Activated CD8-positive, alpha-beta memory T cell treated with anti-CD3 and anti-CD28 coated beads, Interleukin-2, amount 10 ng/mL, durations not matched to agents 7 days and 5 days (primary cell): ENCODE results near the gene MLST8. TPM values are rescaled to one million over a fixed set of nuclear protein-coding genes. Genes with fewer than 3 reads are reported as not detected.

Experiments
- ATAC-seq: fragments of 150-1000 bp; cut with Tn5 transposase; one replicate; pipeline ENCODE4 v1.10.0; 2021; ENCODE audit warnings: moderate library complexity
- CTCF ChIA-PET: fragments of 350-600 bp; sonication (Branson Sonifier 250); formaldehyde crosslinking; loops from one replicate; lab custom pipeline; 2021; ENCODE audit warnings: antibody characterized with exemption; lab: Charles Lee
- DNase-seq: peaks from one replicate; pipeline ENCODE4 v3.0.0-alpha.2; 2020
- H3K27ac Mint-ChIP-seq: one replicate; pipeline ENCODE4 v1.8.0; 2021; ENCODE audit warnings: mild to moderate bottlenecking, mixed read lengths
- H3K27me3 Mint-ChIP-seq: one replicate; pipeline ENCODE4 v1.8.0; 2021; ENCODE audit warnings: mixed read lengths
- H3K36me3 Mint-ChIP-seq: one replicate; pipeline ENCODE4 v1.8.0; 2021; ENCODE audit warnings: mild to moderate bottlenecking, mixed read lengths
- H3K4me1 Mint-ChIP-seq: one replicate; pipeline ENCODE4 v1.8.0; 2021; ENCODE audit warnings: mixed read lengths
- H3K4me3 Mint-ChIP-seq: one replicate; pipeline ENCODE4 v1.8.0; 2021; ENCODE audit warnings: mild to moderate bottlenecking, moderate library complexity, mixed read lengths
- H3K9me3 Mint-ChIP-seq: one replicate; pipeline ENCODE4 v1.8.0; 2022; ENCODE audit warnings: low read depth, mixed read lengths
- total RNA-seq, 2 experiments: library from RNA; stranded (reverse); gene quantifications; one replicate each; pipeline ENCODE4 v1.2.3, GENCODE V29; 2021

MLST8 gene
- total RNA-seq, 2 experiments from 2014 or later: 38.9 to 45.7 TPM

DNA sequence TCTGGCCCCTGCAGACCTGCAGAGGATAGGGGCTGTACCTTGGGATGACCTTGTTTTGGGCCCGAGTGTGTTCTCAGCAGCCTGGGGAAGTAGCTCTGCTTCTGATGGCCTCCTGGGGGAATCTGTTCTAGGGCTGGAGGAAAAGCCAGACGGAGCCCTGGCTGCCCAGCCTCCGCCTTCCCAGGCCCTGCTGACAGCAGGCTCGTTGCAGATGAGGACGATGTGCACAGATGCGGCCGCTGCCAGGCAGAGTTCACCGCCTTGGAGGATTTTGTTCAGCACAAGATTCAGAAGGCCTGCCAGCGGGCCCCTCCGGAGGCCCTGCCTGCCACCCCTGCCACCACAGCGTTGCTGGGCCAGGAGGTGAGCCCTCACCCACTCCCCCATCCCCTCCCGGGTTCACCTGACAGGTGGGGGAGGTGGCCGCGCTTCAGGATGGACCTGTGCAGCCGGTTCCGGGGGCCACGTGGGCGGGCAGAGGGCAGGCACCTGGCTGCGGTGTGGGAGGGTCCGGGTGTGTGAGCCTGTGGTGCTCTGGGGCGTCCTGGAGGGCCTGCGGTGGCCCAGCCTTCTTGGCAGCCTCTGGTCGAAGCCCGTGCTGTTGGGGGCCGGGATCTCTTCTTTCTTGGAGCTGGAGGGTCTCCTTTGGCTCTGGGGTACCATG, 23.0 kb downstream of the MLST8 start:
- no peak for ATAC-seq
- no peak for DNase-seq
- Mint-ChIP-seq H3K36me3 (no peaks in the 10 kb centered on the region), H3K27me3 (no peaks in the 10 kb centered on the region), H3K9me3 (no peaks in the 10 kb centered on the region), H3K4me1 (peaks cover 19% of the 10 kb centered on the region), H3K27ac (no peak overlapping the region), H3K4me3 (no peak overlapping the region)
- CTCF ChIA-PET: no interaction called here

DNA sequence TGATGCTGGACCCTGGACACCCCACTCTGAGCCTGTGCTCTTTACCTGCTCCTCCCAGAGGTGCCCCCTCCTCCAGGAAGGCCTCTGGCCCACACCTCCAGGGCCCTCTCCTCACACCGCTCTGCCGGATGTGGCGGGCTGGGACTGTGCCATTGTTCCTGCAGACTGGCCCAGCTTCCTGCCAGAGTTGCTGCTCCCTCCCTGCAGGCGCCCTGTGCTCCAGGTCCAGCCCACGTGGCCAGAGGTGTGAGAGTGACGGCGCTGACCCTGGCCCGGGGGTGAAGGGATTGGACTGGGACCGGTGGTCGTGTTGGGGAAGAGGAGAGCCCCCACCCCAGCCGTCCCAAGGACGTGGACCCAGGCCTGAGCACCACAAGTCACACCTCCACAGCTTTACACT, 23.8 kb downstream of the MLST8 start:
- Mint-ChIP-seq H3K27ac (no peak overlapping the region), H3K36me3 (no peaks in the 10 kb centered on the region), H3K9me3 (no peaks in the 10 kb centered on the region), H3K4me1 (peaks cover 19% of the 10 kb centered on the region), H3K27me3 (no peaks in the 10 kb centered on the region), H3K4me3 (no peak overlapping the region)
- no peak for DNase-seq
- CTCF ChIA-PET: no interaction called here
- no peak for ATAC-seq

DNA sequence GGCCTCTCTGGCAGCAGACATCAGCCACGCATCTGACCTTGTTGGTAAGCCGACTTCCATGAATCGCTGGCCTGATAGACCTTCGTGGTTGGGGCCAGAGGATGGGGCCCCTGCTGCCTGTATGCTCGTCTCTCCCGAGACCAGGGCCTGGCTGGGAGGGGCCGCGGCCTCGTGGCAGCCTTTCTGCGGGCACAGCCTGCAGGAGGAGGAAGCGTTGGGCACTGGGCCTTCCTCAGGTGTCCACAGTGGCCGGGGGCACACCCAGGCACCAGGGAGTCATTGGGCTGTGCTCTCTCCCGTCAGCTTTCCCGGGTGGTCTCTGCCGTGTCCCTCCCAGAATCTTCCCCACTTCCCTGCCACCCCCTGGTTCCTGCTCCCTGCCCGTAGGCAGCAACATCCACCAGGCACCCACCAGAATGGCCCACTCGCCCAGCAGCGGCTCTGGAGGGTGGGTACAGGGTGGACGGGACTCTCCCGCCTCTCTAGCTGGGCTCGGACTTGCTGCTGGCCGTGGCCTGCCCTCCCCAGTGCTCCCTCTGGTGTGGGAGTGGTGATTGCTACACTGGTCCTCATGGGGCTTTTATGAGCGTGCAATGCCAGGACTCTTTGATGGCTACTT, 24.5 kb downstream of the MLST8 start:
- Mint-ChIP-seq H3K27ac (no peak overlapping the region), H3K4me1 (peaks cover 13% of the 10 kb centered on the region), H3K36me3 (no peaks in the 10 kb centered on the region), H3K4me3 (no peak overlapping the region), H3K9me3 (no peaks in the 10 kb centered on the region), H3K27me3 (no peaks in the 10 kb centered on the region)
- DNase-seq: no peak
- CTCF ChIA-PET: no interaction called here
- no peak for ATAC-seq

DNA sequence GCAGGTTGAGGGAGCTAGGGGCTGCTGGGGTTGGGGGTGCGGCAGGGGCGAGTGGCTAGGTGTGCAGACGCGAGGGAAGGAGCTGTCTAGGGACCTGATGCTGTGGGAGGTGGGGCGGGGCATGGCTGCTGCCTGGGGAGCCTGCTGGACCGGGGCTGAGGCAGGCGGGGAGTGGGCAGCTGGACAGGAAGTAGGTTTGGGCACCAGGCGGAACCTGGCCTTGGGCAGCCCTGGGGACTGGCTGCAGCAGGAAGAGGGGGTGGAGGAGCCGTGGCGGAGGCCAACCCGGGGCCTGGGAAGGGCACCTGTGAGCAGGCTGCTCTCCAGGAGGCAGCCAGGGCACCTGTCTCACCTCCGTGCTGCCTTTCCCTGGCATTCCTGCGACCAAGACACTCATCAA, 25.1 kb downstream of the MLST8 start:
- peaks cover 9% of the 10 kb centered on the region for H3K4me1 Mint-ChIP-seq
- no peaks in the 10 kb centered on the region for H3K27me3 Mint-ChIP-seq
- no peak overlapping the region for H3K4me3 Mint-ChIP-seq
- CTCF ChIA-PET: interaction anchor here (0.7 kb wide), 1 partner anchor 20 kb away, joined by 3 read pairs; the partner anchor contains the start of gene ECI1
- peaks cover 2% of the 10 kb centered on the region for H3K36me3 Mint-ChIP-seq
- DNase-seq: no peak
- no peak for ATAC-seq
- no peak overlapping the region for H3K27ac Mint-ChIP-seq
- H3K9me3 Mint-ChIP-seq: no peaks in the 10 kb centered on the region

DNA sequence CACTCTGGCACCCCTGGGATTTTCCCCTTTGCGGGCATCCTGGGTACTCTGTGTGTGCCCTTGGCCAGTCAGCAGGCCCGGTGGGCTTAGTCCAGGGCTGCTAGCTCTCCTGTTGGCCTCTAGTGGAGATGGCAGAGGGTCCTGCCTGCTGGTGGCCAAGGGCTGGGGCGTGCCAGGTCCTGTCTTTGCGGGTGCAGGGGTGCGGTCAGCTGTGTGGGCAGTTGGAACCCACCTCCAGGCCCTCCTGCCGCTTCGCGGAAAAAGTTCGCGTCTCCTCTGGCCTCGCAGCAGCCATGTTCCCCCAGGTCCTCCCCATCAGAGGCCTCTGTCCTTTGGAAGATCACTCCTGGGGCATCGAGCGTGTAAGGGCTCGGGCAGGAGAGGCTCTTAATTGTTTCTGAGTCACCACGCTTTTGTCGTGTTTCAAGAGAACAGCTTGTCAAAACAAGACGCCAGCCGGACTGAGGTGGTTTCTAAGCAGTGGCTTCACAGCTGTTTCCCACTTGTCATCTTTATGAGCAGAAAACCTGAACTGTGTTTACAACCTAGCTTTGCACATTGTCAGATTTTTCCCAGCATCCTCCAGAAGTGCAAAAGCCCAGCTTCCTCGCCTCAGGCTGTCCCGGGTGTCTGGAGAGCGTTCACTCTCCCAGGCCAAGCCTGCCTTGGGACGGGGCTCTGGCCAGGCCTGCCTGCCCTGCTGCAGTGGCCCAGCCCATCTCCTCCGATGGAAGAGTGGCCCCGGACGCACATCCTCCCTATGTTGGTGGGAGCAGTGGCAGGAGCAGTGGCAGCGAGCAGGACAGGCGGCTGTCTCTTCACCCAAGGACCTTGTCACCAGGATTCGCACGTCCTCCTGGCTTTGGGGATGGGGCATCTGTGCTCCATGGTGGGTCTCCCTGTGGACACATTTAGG, 26.0 kb downstream of the MLST8 start:
- CTCF ChIA-PET: interaction anchor here (0.7 kb wide), 1 partner anchor 20 kb away, joined by 3 read pairs; the partner anchor contains the start of gene ECI1
- peaks cover 3% of the 10 kb centered on the region for H3K36me3 Mint-ChIP-seq

DNA sequence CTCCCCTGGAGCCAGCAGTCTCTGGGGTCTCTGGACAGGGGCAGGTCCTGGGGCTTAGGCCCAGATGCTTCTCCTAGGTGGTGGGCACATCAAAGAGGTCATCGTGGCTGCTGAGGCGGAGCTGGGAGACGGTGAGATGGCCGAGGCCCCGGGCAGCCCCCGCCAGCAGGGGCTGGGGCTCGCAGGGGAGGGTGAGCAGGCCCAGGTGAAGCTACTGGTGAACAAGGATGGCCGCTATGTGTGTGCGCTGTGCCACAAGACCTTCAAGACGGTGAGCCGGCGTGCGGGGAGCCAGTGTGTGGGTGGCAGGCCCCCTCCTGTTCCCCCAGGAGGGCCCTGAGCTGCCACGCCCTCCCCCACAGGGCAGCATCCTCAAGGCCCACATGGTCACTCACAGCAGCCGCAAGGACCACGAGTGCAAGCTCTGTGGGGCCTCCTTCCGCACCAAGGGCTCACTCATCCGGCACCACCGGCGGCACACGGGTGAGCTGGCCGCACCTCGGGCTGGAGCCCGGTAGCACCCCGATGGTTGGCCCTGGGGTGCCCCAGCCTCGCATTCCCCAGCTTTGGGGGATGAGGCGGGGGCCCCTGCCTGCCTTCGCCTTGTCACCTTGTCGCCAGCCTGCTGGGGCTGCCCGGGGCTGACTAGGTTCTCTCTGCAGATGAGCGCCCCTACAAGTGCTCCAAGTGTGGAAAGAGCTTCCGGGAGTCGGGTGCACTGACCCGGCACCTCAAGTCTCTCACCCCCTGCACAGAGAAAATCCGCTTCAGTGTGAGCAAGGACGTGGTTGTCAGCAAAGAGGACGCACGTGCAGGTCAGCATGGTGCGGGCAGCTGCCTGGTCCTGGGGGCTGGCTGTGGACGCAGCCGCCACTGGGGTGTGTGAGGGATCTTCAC, 27.1 kb downstream of the MLST8 start:
- Mint-ChIP-seq H3K27me3 (no peaks in the 10 kb centered on the region), H3K36me3 (peaks cover 3% of the 10 kb centered on the region), H3K4me3 (no peak overlapping the region), H3K27ac (no peak overlapping the region), H3K4me1 (no peaks in the 10 kb centered on the region), H3K9me3 (no peaks in the 10 kb centered on the region)
- DNase-seq (no peak), ATAC-seq (no peak)
- CTCF ChIA-PET: no interaction called here

More for the DNA sequence above, 26.0 kb downstream of the MLST8 start:
- DNase-seq: no peak
- Mint-ChIP-seq H3K27me3 (no peaks in the 10 kb centered on the region), H3K9me3 (no peaks in the 10 kb centered on the region), H3K27ac (no peak overlapping the region), H3K4me1 (peaks cover 4% of the 10 kb centered on the region), H3K4me3 (no peak overlapping the region)
- ATAC-seq: no peak

DNA sequence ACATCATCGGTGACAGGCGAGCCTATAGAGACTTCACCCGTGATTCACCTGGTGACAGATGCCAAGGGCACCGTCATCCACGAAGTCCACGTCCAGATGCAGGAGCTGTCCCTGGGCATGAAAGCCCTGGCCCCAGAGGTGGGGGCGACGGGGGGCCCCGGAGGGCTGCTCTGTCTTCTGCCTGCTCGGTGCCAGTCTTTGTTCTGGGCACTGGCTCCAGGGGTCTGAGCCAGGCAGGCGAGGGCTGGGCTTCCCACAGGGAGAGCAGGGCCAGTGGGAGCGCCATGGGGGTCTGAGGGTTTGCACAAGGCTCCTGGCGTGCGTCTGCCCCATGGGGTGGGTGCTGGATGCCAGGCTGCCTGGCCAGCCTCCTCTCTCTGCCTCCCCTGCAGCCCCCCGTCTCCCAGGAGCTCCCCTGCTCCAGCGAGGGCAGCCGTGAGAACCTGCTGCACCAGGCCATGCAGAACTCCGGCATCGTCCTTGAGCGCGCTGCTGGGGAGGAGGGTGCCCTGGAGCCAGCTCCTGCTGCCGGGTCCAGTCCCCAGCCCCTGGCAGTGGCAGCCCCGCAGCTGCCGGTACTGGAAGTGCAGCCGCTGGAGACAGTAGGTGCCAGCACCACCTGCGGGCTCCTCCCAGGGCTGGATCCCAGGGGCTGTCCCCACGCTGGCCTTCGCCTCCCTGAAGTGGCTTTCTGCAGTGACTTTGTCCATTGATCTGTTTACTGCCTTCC, 28.0 kb downstream of the MLST8 start:
- H3K27ac Mint-ChIP-seq: no peak overlapping the region
- no peaks in the 10 kb centered on the region for H3K9me3 Mint-ChIP-seq
- ATAC-seq (no peak), DNase-seq (no peak)
- H3K4me3 Mint-ChIP-seq: no peak overlapping the region
- H3K36me3 Mint-ChIP-seq: peaks cover 3% of the 10 kb centered on the region
- no peaks in the 10 kb centered on the region for H3K4me1 Mint-ChIP-seq
- no peaks in the 10 kb centered on the region for H3K27me3 Mint-ChIP-seq
- CTCF ChIA-PET: no interaction called here

DNA sequence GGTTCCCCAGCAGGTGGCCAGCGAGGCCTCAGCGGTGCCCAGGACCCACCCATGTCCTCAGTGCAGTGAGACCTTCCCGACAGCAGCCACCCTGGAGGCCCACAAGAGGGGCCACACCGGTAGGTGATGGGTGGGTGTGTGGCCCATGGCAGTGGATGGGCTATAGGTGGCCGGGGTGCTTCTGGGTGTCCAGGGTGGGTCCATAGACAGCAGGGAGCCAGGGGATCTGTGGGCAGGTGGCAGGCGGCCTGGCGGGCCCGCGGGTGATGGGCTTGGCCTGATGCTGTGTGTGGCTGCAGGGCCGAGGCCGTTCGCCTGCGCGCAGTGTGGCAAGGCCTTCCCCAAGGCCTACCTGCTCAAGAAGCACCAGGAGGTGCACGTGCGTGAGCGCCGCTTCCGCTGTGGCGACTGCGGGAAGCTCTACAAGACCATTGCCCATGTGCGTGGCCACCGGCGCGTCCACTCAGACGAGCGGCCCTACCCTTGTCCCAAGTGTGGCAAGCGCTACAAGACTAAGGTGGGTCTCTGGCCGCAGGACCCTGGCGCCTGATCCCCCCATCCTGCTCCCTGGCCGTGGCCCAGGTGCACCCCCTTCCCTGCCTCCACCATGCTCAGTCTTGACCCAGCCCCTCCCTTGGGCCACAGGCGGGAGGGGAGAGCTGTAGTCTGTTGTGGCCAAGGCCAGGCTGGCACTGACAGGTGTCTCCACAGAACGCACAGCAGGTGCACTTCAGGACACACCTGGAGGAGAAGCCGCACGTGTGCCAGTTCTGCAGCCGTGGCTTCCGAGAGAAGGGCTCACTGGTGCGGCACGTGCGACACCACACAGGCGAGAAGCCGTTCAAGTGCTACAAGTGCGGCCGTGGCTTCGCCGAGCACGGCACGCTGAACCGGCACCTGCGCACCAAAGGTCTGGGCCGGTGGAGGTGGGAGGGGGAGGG, 28.9 kb downstream of the MLST8 start:
- Mint-ChIP-seq H3K36me3 (peaks cover 3% of the 10 kb centered on the region), H3K4me1 (no peaks in the 10 kb centered on the region), H3K9me3 (no peaks in the 10 kb centered on the region), H3K27ac (no peak overlapping the region), H3K27me3 (no peaks in the 10 kb centered on the region), H3K4me3 (no peak overlapping the region)
- ATAC-seq: no peak
- no peak for DNase-seq
- CTCF ChIA-PET: no interaction called here

DNA sequence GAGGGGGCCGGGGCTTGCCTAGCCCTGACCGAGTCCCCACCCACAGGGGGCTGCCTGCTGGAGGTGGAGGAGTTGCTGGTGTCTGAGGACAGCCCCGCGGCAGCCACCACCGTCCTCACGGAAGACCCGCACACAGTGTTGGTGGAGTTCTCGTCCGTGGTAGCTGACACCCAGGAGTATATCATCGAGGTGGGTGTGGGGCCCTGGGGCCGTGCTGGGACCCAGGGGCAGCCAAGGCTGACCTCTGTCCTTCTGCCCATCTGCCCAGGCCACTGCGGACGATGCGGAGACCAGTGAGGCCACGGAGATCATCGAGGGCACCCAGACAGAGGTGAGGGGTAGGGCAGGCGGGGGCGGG, 29.5 kb downstream of the MLST8 start:
- Mint-ChIP-seq H3K36me3 (peaks cover 3% of the 10 kb centered on the region), H3K27me3 (no peaks in the 10 kb centered on the region), H3K4me3 (no peak overlapping the region), H3K4me1 (no peaks in the 10 kb centered on the region), H3K9me3 (no peaks in the 10 kb centered on the region), H3K27ac (no peak overlapping the region)
- CTCF ChIA-PET: no interaction called here
- ATAC-seq: no peak
- no peak for DNase-seq

DNA sequence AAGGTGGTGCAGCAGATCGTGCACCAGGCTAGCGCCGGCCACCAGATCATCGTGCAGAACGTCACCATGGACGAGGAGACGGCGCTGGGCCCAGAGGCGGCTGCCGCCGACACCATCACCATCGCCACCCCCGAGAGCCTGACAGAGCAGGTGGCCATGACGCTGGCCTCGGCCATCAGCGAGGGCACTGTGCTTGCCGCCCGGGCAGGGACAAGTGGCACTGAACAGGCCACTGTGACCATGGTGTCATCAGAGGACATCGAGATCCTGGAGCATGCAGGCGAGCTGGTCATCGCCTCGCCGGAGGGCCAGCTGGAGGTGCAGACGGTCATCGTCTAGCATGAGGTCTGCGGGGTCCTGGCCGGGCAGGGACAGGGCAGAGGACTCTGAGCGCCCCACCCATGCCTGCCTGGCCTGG, 30.0 kb downstream of the MLST8 start:
- Mint-ChIP-seq H3K36me3 (peaks cover 3% of the 10 kb centered on the region), H3K27me3 (no peaks in the 10 kb centered on the region), H3K4me1 (no peaks in the 10 kb centered on the region), H3K27ac (no peak overlapping the region), H3K4me3 (no peak overlapping the region), H3K9me3 (no peaks in the 10 kb centered on the region)
- CTCF ChIA-PET: no interaction called here
- DNase-seq (no peak), ATAC-seq (no peak)

DNA sequence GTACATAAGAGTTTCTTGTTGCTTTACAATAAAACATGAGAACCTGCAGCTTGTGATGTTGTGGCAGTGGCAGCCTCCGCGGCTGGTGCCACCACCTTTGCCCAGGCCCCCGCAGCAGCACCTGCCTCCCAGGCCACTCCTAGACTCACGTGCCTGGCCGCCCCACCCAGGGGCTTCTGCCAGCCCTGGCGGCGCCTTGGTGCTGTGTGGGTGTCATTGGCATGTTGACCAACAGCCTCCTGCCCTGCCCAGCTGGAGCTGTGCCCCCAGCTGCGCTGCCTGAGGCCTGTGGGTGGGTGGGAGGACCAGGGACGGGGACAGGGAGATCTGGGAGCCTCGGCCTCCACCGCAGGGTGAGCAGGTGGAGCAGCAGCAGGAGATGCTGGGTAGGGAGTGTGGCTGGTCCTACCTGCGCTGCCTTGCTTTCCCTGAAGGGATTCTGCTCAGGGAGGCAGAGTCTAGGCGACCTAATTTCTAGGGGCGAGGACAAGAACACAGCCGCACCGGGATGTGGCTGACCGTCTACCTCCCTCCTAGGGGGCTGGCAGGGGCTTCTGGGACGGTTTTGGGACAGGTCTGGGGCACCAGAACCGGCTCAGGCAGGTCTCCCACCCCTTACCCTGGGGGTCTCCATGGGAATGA, 30.6 kb downstream of the MLST8 start:
- no peak for ATAC-seq
- H3K9me3 Mint-ChIP-seq: no peaks in the 10 kb centered on the region
- H3K36me3 Mint-ChIP-seq: peaks cover 3% of the 10 kb centered on the region
- H3K27ac Mint-ChIP-seq: no peak overlapping the region
- DNase-seq: no peak
- H3K4me3 Mint-ChIP-seq: no peak overlapping the region
- CTCF ChIA-PET: no interaction called here
- H3K27me3 Mint-ChIP-seq: no peaks in the 10 kb centered on the region
- no peaks in the 10 kb centered on the region for H3K4me1 Mint-ChIP-seq
